B cell (primary cell): ENCODE data around the gene GRID1.

ENCODE experiments used
- EZH2 ChIP-seq: IDR thresholded peaks from 2 replicates; pipeline ENCODE4 v1.6.1; 2012; ENCODE audit warnings: borderline replicate concordance, low read depth, mild to moderate bottlenecking, moderate library complexity, low read length; ENCODE audit not compliant: insufficient read depth, poor library complexity, severe bottlenecking
- TF ChIP-seq, protein P1 (sequence below): fragments of 200-600 bp; IDR thresholded peaks from one replicate; pipeline ENCODE4 v1.8.0; 2022; ENCODE audit warnings: antibody characterized with exemption, mild to moderate bottlenecking

DNA sequence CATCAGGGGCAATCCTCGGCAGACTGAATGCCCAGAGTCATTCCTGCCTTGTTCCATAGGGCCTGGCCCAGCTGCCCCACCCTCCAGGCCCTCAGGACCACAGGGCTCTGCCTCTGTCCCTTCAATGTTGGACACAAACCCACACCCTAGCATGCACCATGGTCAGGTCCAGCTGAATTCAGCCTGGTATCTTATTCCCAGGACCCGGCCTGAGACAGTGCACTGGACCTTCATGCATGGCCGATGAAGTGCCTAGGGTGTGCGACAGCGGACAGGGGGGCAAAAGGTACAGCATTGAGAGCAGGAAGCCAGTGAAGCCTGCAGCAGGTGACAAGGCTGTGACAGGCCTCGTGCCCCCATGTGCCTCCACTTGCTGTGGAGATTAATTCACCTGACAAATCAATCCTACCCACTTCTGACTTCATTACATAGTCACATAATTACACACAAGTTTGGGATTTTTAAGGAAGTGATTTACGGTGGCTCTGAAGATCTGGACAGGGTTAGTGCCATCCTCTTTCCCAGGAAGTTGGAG lies 261.9 kb downstream of the GRID1 start:
- no peak for TF ChIP-seq EZH2
- TF ChIP-seq, protein P1, sequence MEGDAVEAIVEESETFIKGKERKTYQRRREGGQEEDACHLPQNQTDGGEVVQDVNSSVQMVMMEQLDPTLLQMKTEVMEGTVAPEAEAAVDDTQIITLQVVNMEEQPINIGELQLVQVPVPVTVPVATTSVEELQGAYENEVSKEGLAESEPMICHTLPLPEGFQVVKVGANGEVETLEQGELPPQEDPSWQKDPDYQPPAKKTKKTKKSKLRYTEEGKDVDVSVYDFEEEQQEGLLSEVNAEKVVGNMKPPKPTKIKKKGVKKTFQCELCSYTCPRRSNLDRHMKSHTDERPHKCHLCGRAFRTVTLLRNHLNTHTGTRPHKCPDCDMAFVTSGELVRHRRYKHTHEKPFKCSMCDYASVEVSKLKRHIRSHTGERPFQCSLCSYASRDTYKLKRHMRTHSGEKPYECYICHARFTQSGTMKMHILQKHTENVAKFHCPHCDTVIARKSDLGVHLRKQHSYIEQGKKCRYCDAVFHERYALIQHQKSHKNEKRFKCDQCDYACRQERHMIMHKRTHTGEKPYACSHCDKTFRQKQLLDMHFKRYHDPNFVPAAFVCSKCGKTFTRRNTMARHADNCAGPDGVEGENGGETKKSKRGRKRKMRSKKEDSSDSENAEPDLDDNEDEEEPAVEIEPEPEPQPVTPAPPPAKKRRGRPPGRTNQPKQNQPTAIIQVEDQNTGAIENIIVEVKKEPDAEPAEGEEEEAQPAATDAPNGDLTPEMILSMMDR = no peak
